Measurements from ENCODE around the gene TUBGCP2.

The TUBGCP2 gene

DNA sequence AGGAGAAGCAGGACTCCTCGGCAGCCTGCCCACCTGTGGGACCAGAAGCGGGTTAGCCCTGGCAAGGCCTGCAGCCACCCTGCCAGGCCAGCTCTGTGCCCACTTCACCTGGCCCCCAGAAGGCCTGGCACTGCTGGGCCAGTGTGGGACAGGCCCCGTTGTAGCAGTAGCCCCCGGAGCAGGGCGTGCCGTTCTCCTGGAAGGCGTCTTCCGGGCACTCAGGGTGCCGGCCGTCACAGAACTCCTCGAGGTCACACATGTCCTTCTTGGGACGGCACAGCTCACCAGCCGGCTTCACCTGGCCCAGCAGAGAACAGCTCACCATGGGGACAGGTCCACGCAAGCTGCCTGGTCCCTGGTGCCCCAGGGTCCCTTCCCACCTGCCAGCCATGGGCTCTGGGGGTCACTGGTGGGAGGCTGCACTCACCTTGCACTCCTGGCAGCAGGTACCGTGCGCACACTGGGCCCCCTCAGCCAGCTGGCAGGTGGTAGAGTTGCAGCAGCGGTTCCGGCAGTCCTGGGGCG is 37.8 kb downstream of the TUBGCP2 start:
- H3K36me3 Mint-ChIP-seq (ENCODE audit: low read depth), result no peaks in the 10 kb centered on the region
- TF ChIP-seq, protein P1, sequence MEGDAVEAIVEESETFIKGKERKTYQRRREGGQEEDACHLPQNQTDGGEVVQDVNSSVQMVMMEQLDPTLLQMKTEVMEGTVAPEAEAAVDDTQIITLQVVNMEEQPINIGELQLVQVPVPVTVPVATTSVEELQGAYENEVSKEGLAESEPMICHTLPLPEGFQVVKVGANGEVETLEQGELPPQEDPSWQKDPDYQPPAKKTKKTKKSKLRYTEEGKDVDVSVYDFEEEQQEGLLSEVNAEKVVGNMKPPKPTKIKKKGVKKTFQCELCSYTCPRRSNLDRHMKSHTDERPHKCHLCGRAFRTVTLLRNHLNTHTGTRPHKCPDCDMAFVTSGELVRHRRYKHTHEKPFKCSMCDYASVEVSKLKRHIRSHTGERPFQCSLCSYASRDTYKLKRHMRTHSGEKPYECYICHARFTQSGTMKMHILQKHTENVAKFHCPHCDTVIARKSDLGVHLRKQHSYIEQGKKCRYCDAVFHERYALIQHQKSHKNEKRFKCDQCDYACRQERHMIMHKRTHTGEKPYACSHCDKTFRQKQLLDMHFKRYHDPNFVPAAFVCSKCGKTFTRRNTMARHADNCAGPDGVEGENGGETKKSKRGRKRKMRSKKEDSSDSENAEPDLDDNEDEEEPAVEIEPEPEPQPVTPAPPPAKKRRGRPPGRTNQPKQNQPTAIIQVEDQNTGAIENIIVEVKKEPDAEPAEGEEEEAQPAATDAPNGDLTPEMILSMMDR (IDR thresholded peaks at IDR 0.05), result no peak
- no peak overlapping the region for H3K4me3 Mint-ChIP-seq
- H3K27me3 Mint-ChIP-seq (ENCODE audit: low read depth, poor library complexity), result peaks cover 10% of the 10 kb centered on the region
- no peak overlapping the region for H3K27ac Mint-ChIP-seq
- no peak for DNase-seq
- H3K9me3 Mint-ChIP-seq, result no peaks in the 10 kb centered on the region
- H3K4me1 Mint-ChIP-seq, result peaks cover 5% of the 10 kb centered on the region

DNA sequence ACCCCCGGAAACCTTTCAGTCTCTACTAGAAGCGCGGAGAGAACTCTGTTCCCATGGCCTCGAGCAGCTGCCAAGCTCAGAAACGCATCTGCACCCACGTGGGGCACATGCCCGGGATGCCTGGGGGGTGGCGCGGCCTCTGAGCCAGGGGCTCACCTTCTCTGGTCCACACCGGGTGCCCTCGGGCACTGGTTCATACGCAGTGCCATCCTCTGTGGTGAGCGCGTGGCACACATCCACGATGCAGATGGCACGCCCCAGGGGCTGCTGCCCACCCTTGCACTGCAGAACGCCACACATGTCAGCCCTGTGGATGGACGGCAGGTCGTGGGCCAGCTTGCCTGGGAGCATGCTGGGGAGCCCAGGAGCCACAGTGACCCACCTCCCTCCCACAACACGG is 38.5 kb downstream of the TUBGCP2 start:
- H3K9me3 Mint-ChIP-seq, result no peaks in the 10 kb centered on the region
- H3K27ac Mint-ChIP-seq, result no peak overlapping the region
- H3K36me3 Mint-ChIP-seq (ENCODE audit: low read depth), result no peaks in the 10 kb centered on the region

DNA sequence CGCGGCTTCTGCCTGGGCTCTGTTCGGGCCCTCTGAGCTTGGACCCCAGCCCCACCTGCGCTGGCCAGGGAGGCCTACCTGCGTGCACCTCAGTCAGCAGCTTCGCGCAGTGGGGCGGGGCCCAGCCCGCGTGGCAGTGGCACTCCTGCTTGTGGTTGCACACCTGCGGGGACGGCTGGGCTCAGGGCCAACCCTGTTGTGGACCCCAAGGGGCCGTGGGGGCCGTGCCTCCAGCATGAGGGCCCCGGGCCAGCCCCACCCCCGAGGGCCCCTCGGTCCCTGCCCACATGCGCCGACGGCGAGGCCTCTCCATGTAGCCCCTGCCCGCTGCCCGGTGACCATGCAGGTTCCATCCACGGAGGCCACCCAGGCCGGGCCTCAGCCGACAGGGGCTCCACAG is 39.3 kb downstream of the TUBGCP2 start:
- Mint-ChIP-seq H3K27me3 (ENCODE audit: low read depth, poor library complexity) (peaks cover 5% of the 10 kb centered on the region), H3K4me3 (no peak overlapping the region), H3K4me1 (no peaks in the 10 kb centered on the region), H3K36me3 (ENCODE audit: low read depth) (no peaks in the 10 kb centered on the region), H3K9me3 (no peaks in the 10 kb centered on the region), H3K27ac (no peak overlapping the region)
- TF ChIP-seq, protein P1 (IDR thresholded peaks at IDR 0.05), result no peak
- no peak for DNase-seq

More for the DNA sequence above, 38.5 kb downstream of the TUBGCP2 start:
- peaks cover 5% of the 10 kb centered on the region for H3K27me3 Mint-ChIP-seq (ENCODE audit: low read depth, poor library complexity)
- no peak overlapping the region for H3K4me3 Mint-ChIP-seq
- no peaks in the 10 kb centered on the region for H3K4me1 Mint-ChIP-seq
- no peak for DNase-seq
- TF ChIP-seq, protein P1 (IDR thresholded peaks at IDR 0.05), result no peak

DNA sequence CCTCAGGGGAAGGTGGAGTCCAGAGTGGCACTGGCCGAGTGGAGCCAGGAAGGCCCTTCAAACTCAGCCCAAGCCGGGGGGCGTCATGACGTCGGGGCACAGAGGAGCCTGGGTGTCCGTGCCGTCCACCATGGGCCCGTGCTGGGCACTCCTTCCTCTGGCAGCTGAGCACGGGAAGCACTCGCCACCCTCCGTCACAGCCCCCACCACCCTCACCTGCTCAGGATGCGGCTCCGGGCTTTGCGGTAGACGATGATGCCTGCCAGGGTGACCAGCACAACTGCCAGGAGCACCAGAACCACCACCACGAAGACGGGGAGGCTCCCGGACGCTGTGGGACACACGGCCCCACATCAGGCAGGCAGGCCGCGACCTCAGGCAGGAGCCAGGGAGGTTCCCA is 40.1 kb downstream of the TUBGCP2 start:
- no peak overlapping the region for H3K4me3 Mint-ChIP-seq
- no peaks in the 10 kb centered on the region for H3K36me3 Mint-ChIP-seq (ENCODE audit: low read depth)
- H3K4me1 Mint-ChIP-seq, result no peaks in the 10 kb centered on the region
- peaks cover 5% of the 10 kb centered on the region for H3K27me3 Mint-ChIP-seq (ENCODE audit: low read depth, poor library complexity)
- no peaks in the 10 kb centered on the region for H3K9me3 Mint-ChIP-seq
- TF ChIP-seq, protein P1 (IDR thresholded peaks at IDR 0.05), result no peak
- no peak for DNase-seq
- no peak overlapping the region for H3K27ac Mint-ChIP-seq

DNA sequence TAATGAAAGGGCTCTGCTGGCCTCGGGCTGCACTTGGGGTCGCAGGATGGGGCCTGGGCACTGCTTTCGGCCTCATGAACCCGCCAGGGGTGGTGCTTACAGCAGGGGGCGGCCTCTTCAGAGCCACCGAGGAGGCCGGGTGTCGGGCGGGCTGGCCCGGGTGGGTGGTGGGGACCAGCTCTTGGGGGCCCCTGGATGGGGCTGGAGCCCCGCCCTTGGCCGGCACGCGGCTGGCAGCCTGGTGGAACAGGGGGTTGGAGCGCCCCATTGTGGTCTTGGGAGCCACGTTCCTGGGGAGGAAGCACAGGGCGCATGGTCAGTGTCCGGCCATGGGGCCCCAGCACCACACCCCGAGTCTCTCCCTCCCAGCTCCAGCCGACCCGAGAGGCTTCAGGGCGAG is 40.8 kb downstream of the TUBGCP2 start:
- TF ChIP-seq, protein P1 (IDR thresholded peaks at IDR 0.05), result no peak
- DNase-seq, result no peak
- Mint-ChIP-seq H3K4me3 (no peak overlapping the region), H3K27me3 (ENCODE audit: low read depth, poor library complexity) (peaks cover 5% of the 10 kb centered on the region), H3K4me1 (peaks cover 6% of the 10 kb centered on the region), H3K27ac (no peak overlapping the region), H3K9me3 (no peaks in the 10 kb centered on the region), H3K36me3 (ENCODE audit: low read depth) (no peaks in the 10 kb centered on the region)

DNA sequence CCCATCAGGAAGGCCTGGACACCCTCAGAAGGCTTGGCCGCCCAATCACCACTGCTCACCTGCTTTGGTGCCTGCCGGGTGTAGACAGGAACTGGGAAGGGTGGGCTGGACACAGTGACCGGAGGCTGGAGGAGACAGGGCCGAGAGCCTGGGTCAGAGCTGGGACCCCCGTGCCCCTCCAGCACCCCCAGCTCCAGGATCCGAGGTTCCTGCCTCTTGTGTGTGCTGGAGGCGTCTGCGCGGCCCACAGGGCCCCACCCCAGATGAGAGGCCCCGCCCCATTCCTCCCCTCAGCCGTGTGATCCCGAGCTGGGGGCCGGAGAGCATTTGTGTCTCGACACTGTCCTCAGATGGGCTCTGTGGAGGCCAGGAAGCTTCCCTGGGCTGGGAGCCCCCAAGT is 41.4 kb downstream of the TUBGCP2 start:
- TF ChIP-seq, protein P1 (IDR thresholded peaks at IDR 0.05), result no peak
- peaks cover 12% of the 10 kb centered on the region for H3K4me1 Mint-ChIP-seq
- H3K9me3 Mint-ChIP-seq, result no peaks in the 10 kb centered on the region
- no peak overlapping the region for H3K27ac Mint-ChIP-seq
- no peak for DNase-seq
- H3K4me3 Mint-ChIP-seq, result no peak overlapping the region
- H3K27me3 Mint-ChIP-seq (ENCODE audit: low read depth, poor library complexity), result peaks cover 8% of the 10 kb centered on the region
- H3K36me3 Mint-ChIP-seq (ENCODE audit: low read depth), result no peaks in the 10 kb centered on the region
